ENCODE results near the gene LPAR3. TPM values are rescaled to one million over a fixed set of nuclear protein-coding genes. Genes with fewer than 3 reads are reported as not detected.

The LPAR3 gene
- total RNA-seq, 1 donor from 2014 or later = 2.4 TPM

DNA sequence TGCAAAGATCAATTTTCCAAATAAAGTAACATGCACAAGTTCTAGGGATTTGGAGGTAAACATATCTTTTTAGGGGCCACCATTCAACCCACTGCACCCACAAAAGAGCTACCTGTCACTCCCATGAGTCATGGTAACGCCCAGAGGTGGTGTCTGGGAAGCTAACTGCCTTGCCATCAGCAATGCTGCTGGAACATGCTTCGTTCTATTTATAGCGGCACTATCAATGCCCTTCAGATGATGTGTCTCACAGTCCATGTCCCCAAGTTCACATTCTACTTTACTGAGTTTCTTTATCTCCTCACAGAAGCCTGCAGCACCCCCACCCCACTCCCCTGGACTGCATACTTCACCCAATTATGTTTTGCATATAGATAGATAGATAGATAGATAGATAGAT, 95.4 kb downstream of the LPAR3 start:
- H4K20me1 ChIP-seq (ENCODE audit: low read depth) = no peaks in the 10 kb centered on the region
- Mint-ChIP-seq H3K27ac (no peak overlapping the region), H3K4me1 (no peaks in the 10 kb centered on the region), H3K9me3 (peaks cover under 1% of the 10 kb centered on the region), H3K36me3 (no peaks in the 10 kb centered on the region), H3K27me3 (ENCODE audit: insufficient read depth, low read depth) (no peaks in the 10 kb centered on the region), H3K4me3 (no peak overlapping the region)
- H3K27ac ChIP-seq = no peak overlapping the region
- no peak overlapping the region for H3K4me2 ChIP-seq
- H3K9ac ChIP-seq = no peak overlapping the region
- no peak for DNase-seq (ENCODE audit: low spot score)
- H3K9me3 ChIP-seq (ENCODE audit: low read depth) = no peaks in the 10 kb centered on the region
- H3K79me2 ChIP-seq (ENCODE audit: low read depth) = no peaks in the 10 kb centered on the region
- TF ChIP-seq, protein P1, sequence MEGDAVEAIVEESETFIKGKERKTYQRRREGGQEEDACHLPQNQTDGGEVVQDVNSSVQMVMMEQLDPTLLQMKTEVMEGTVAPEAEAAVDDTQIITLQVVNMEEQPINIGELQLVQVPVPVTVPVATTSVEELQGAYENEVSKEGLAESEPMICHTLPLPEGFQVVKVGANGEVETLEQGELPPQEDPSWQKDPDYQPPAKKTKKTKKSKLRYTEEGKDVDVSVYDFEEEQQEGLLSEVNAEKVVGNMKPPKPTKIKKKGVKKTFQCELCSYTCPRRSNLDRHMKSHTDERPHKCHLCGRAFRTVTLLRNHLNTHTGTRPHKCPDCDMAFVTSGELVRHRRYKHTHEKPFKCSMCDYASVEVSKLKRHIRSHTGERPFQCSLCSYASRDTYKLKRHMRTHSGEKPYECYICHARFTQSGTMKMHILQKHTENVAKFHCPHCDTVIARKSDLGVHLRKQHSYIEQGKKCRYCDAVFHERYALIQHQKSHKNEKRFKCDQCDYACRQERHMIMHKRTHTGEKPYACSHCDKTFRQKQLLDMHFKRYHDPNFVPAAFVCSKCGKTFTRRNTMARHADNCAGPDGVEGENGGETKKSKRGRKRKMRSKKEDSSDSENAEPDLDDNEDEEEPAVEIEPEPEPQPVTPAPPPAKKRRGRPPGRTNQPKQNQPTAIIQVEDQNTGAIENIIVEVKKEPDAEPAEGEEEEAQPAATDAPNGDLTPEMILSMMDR (IDR thresholded peaks at IDR 0.05) = no peak
- TF ChIP-seq EZH2phosphoT487 (IDR thresholded peaks at IDR 0.05) = no peak
- TF ChIP-seq EZH2 (IDR thresholded peaks at IDR 0.05) = no peak
- no peaks in the 10 kb centered on the region for H3K27me3 ChIP-seq
- H2AFZ ChIP-seq (replicated peaks) = no peak overlapping the region
- no peaks in the 10 kb centered on the region for H3K4me1 ChIP-seq
- no peak overlapping the region for H3K4me3 ChIP-seq
- H3F3A ChIP-seq (ENCODE audit: low read depth) = no peaks in the 10 kb centered on the region
- H3K36me3 ChIP-seq = no peaks in the 10 kb centered on the region

DNA sequence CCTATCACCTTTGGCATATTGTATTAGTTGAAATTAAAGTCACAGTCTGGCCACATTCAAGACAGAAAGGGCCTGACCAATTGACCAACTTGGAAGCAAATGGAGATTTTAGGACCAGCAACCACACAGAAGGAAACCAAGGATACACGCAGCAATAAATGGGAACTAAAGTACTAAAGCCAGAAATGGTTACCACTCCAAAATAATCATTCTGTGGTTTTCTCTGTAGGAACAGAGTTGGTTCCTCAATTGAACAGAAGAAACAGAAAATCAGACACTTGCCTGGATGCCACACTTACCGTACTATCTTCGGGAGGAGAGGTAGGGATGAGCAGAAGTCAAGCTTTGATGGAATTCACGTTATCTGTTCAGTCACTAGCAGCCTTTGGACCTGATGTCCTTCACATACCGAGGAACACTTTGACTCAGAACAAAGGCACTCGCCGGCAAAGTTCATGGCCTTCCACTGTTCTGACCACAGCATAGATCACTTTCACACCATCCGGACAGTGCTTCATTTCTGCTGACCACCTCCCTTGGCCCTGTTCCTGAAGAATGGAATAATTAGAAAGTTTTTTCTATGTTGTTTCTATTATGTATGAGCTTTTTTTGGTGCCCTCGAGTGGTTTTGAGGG, 96.9 kb downstream of the LPAR3 start:
- H3K4me2 ChIP-seq = no peak overlapping the region
- no peaks in the 10 kb centered on the region for H3F3A ChIP-seq (ENCODE audit: low read depth)
- H3K4me1 Mint-ChIP-seq = no peaks in the 10 kb centered on the region
- TF ChIP-seq, protein P1 (IDR thresholded peaks at IDR 0.05) = no peak
- TF ChIP-seq EZH2 (IDR thresholded peaks at IDR 0.05) (no peak), EZH2phosphoT487 (IDR thresholded peaks at IDR 0.05) (no peak)
- no peak overlapping the region for H3K9ac ChIP-seq
- no peak overlapping the region for H3K4me3 ChIP-seq
- H4K20me1 ChIP-seq (ENCODE audit: low read depth) = no peaks in the 10 kb centered on the region
- H3K27me3 Mint-ChIP-seq (ENCODE audit: insufficient read depth, low read depth) = no peaks in the 10 kb centered on the region
- H3K36me3 ChIP-seq = no peaks in the 10 kb centered on the region
- H3K27ac Mint-ChIP-seq = peak overlapping the region; percentile 59
- H2AFZ ChIP-seq (replicated peaks) = no peak overlapping the region
- H3K4me1 ChIP-seq = no peaks in the 10 kb centered on the region
- H3K79me2 ChIP-seq (ENCODE audit: low read depth) = no peaks in the 10 kb centered on the region
- no peaks in the 10 kb centered on the region for H3K9me3 ChIP-seq (ENCODE audit: low read depth)
- no peaks in the 10 kb centered on the region for H3K36me3 Mint-ChIP-seq
- H3K27ac ChIP-seq = no peak overlapping the region
- peaks cover 6% of the 10 kb centered on the region for H3K9me3 Mint-ChIP-seq
- H3K27me3 ChIP-seq = no peaks in the 10 kb centered on the region
- no peak overlapping the region for H3K4me3 Mint-ChIP-seq
- DNase-seq (ENCODE audit: low spot score) = no peak

DNA sequence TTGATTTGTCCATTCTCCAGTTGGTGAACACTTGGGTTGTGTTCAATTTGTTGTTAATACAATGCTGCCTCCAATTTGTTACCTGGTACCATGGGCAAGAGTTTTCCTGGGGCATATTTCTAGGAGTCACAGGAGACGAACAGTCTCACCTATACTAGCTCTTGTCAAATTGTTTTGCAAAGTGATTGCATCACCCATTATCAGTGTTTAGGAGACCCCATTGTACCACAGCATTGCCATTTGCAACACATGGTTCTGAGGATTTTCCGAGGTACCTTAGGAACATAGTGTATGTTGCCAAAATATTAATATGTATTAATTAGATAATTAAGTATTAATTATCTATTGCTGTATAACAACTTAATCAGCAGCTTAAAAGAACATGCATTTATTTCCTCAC, 97.8 kb downstream of the LPAR3 start:
- no peak for DNase-seq (ENCODE audit: low spot score)
- no peaks in the 10 kb centered on the region for H3F3A ChIP-seq (ENCODE audit: low read depth)
- TF ChIP-seq, protein P1 (IDR thresholded peaks at IDR 0.05) = no peak
- TF ChIP-seq EZH2phosphoT487 (IDR thresholded peaks at IDR 0.05) (no peak), EZH2 (IDR thresholded peaks at IDR 0.05) (no peak)
- no peak overlapping the region for H3K27ac ChIP-seq
- Mint-ChIP-seq H3K36me3 (no peaks in the 10 kb centered on the region), H3K4me1 (no peaks in the 10 kb centered on the region), H3K27ac (no peak overlapping the region), H3K27me3 (ENCODE audit: insufficient read depth, low read depth) (no peaks in the 10 kb centered on the region), H3K9me3 (peaks cover 6% of the 10 kb centered on the region), H3K4me3 (no peak overlapping the region)
- H3K4me1 ChIP-seq = no peaks in the 10 kb centered on the region
- no peaks in the 10 kb centered on the region for H3K9me3 ChIP-seq (ENCODE audit: low read depth)
- no peaks in the 10 kb centered on the region for H3K36me3 ChIP-seq
- no peak overlapping the region for H3K9ac ChIP-seq
- no peaks in the 10 kb centered on the region for H4K20me1 ChIP-seq (ENCODE audit: low read depth)
- H3K27me3 ChIP-seq = no peaks in the 10 kb centered on the region
- H3K4me2 ChIP-seq = no peak overlapping the region
- H2AFZ ChIP-seq (replicated peaks) = no peak overlapping the region
- H3K79me2 ChIP-seq (ENCODE audit: low read depth) = no peaks in the 10 kb centered on the region
- H3K4me3 ChIP-seq = no peak overlapping the region
